Hematopoietic multipotent progenitor cell treated with erythropoietin and hydrocortisone succinate and interleukin-3 and kit ligand, for 6 days (in vitro differentiated cells): ENCODE results near the gene BCL2L13.
"Not testable (repeated sequence)": the region's sequence is repeated elsewhere in the genome, so short reads cannot be mapped to it uniquely, and the experiment has no call there.

Experiments used
- DNase-seq: peaks from one replicate; pipeline ENCODE4 v3.0.0-alpha.2; 2015

Gene BCL2L13

GRCh38 chr22:17638432-17639246 lies at the start of gene BCL2L13:
BCL2L13 (plus strand) TSS chr22:17638757; CDS start chr22:17655712, 16,955 bp downstream.
- peak; percentile 96 for DNase-seq

- DNase-seq = no peak
Measured at GRCh38 chr22:17589810-17590375, 48.7 kb upstream of the BCL2L13 start.

GRCh38 chr22:17590586-17590985 lies 48.0 kb upstream of the BCL2L13 start:
- DNase-seq = no peak

GRCh38 chr22:17592201-17592600 lies 46.4 kb upstream of the BCL2L13 start:
- DNase-seq = no peak

- no peak for DNase-seq
Measured at GRCh38 chr22:17596226-17596625, 42.3 kb upstream of the BCL2L13 start.

GRCh38 chr22:17597217-17597616 lies 41.3 kb upstream of the BCL2L13 start:
- DNase-seq = no peak

- DNase-seq = no peak
Measured at GRCh38 chr22:17598318-17598717, 40.2 kb upstream of the BCL2L13 start.

- DNase-seq = no peak
Measured at GRCh38 chr22:17601031-17601430, 37.5 kb upstream of the BCL2L13 start.

- no peak for DNase-seq
Measured at GRCh38 chr22:17603668-17604067, 34.9 kb upstream of the BCL2L13 start.

- DNase-seq = peak; percentile 78
Measured at GRCh38 chr22:17606496-17606895, 32.1 kb upstream of the BCL2L13 start.

- DNase-seq = no peak
Measured at GRCh38 chr22:17607891-17608521, 30.6 kb upstream of the BCL2L13 start.

- DNase-seq = no peak
Measured at GRCh38 chr22:17612057-17612456, 26.5 kb upstream of the BCL2L13 start.

GRCh38 chr22:17613280-17613679 lies 25.3 kb upstream of the BCL2L13 start:
- no peak for DNase-seq

GRCh38 chr22:17627961-17628405 lies 10.6 kb upstream of the BCL2L13 start:
- no peak for DNase-seq

- peak; percentile 99 for DNase-seq
Measured at GRCh38 chr22:17628406-17629172, 10.0 kb upstream of the BCL2L13 start, which contains the start of gene ATP6V1E1. ATP6V1E1 (minus strand) TSS chr22:17628749; CDS start chr22:17628635, 114 bp downstream.

GRCh38 chr22:17629173-17629489 lies 9.4 kb upstream of the BCL2L13 start:
- DNase-seq = no peak

- no peak for DNase-seq
Measured at GRCh38 chr22:17629641-17630040, 8.9 kb upstream of the BCL2L13 start.

- DNase-seq = no peak
Measured at GRCh38 chr22:17631076-17631565, 7.4 kb upstream of the BCL2L13 start.

GRCh38 chr22:17633217-17633997 lies 5.2 kb upstream of the BCL2L13 start:
- peak; percentile 70 for DNase-seq

- no peak for DNase-seq
Measured at GRCh38 chr22:17633998-17634323, 4.6 kb upstream of the BCL2L13 start.

GRCh38 chr22:17634696-17635095 lies 3.9 kb upstream of the BCL2L13 start:
- DNase-seq = no peak

GRCh38 chr22:17636850-17637249 lies 1.7 kb upstream of the BCL2L13 start:
- DNase-seq = not testable (repeated sequence)
